Thoracic aorta (tissue), 2 donors: ENCODE data around the gene CYP46A1. TPM values are rescaled to one million over a fixed set of nuclear protein-coding genes. Genes with fewer than 3 reads are reported as not detected.

ENCODE experiments used
- ATAC-seq: fragments of 150-250 bp; one replicate; pipeline ENCODE4 v1.8.0; 2017; ENCODE audit warnings: low read depth; ENCODE audit not compliant: insufficient number of reproducible peaks, low FRiP score
- DNase-seq: peaks from one replicate; pipeline ENCODE4 v3.0.0-alpha.2; 2020; ENCODE audit warnings: low spot score
- H3K27ac ChIP-seq, 2 donors: fragments of 200-600 bp; sonication (generic); 1 replicate in 1 of 2; 2 replicates in 1 of 2; pipeline ENCODE4 v1.5.1; 2016; ENCODE audit warnings: mild to moderate bottlenecking in 2 of 2, moderate library complexity in 2 of 2
- H3K27me3 ChIP-seq: fragments of 200-600 bp; sonication (generic); replicated peaks from 2 replicates; pipeline ENCODE4 v1.6.0; 2016; ENCODE audit warnings: mild to moderate bottlenecking; ENCODE audit not compliant: insufficient read depth
- H3K36me3 ChIP-seq: fragments of 200-600 bp; sonication (generic); one replicate; pipeline ENCODE4 v1.5.1; 2016
- H3K4me1 ChIP-seq, 2 donors: fragments of 200-600 bp; sonication (generic); 1 replicate in 1 of 2; 2 replicates in 1 of 2; pipeline versions ENCODE4 v1.5.1 to v1.6.0; 2016; ENCODE audit warnings: low read depth in 2 of 2, mild to moderate bottlenecking in 1 of 2; ENCODE audit not compliant: control insufficient read depth in 1 of 2
- H3K4me3 ChIP-seq: fragments of 200-600 bp; sonication (generic); 2 replicates; pipeline ENCODE4 v1.5.1; 2016; ENCODE audit warnings: mild to moderate bottlenecking
- H3K9me3 ChIP-seq: fragments of 200-600 bp; sonication (generic); 2 replicates; pipeline ENCODE4 v1.5.1; 2016
- total RNA-seq, 2 donors: library from RNA; depleted of rRNA; stranded (reverse); fragments of >200 nt; gene quantifications; one replicate each; pipeline versions ENCODE4 v1.1.0 to v1.2.3, GENCODE V29; 2016
- TF ChIP-seq, protein P1 (sequence below): fragments of 200-600 bp; sonication (generic); IDR thresholded peaks from one replicate; pipeline ENCODE4 v1.5.1; 2019; ENCODE audit warnings: antibody characterized with exemption

Gene CYP46A1
- total RNA-seq, 2 donors from 2014 or later: 0.68 to 1.3 TPM

DNA sequence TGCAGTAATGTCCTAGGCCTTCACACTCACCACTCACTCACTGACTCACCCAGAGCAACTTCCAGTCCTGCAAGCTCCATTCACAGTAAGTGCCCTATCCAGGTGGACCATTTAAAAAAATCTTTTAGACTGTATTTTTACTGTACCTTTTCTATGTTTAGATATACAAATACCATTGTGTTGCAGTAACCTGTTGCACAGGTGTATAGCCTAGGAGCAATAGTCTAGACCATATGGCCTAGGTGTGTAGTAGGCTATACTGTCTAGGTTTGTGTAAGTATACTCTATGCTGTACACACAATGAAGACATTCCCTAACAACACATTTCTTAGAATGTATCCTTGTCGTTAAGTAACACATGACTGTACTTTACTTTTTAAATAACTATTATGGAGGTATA lies 17.2 kb downstream of the CYP46A1 start:
- DNase-seq: no peak
- TF ChIP-seq, protein P1, sequence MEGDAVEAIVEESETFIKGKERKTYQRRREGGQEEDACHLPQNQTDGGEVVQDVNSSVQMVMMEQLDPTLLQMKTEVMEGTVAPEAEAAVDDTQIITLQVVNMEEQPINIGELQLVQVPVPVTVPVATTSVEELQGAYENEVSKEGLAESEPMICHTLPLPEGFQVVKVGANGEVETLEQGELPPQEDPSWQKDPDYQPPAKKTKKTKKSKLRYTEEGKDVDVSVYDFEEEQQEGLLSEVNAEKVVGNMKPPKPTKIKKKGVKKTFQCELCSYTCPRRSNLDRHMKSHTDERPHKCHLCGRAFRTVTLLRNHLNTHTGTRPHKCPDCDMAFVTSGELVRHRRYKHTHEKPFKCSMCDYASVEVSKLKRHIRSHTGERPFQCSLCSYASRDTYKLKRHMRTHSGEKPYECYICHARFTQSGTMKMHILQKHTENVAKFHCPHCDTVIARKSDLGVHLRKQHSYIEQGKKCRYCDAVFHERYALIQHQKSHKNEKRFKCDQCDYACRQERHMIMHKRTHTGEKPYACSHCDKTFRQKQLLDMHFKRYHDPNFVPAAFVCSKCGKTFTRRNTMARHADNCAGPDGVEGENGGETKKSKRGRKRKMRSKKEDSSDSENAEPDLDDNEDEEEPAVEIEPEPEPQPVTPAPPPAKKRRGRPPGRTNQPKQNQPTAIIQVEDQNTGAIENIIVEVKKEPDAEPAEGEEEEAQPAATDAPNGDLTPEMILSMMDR: no peak
- no peak for ATAC-seq

DNA sequence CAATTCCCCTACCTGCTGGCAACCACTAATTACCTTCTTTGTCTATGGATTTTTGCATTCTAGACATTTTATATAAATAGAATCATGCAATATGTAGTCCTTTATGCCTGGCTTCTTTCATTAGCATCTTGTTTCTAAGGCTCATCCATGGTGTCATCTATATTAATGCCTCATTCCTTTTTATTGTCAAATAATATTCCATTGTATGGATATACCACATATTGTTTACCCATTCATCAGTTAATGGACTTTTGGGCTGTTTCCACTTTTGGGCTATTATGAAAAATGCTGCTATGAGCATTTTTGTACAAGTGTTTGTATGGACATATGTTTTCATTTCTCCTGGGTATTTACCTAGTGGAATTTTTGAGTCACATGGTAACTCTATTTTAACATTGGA lies 18.0 kb downstream of the CYP46A1 start:
- H3K27ac ChIP-seq: no peak overlapping the region
- no peak overlapping the region for H3K4me3 ChIP-seq
- H3K9me3 ChIP-seq: peaks cover 15% of the 10 kb centered on the region
- H3K36me3 ChIP-seq: no peaks in the 10 kb centered on the region
- TF ChIP-seq, protein P1: no peak
- DNase-seq: no peak
- no peaks in the 10 kb centered on the region for H3K27me3 ChIP-seq
- ATAC-seq: no peak
- H3K4me1 ChIP-seq: no peaks in the 10 kb centered on the region

More for the DNA sequence above, 17.2 kb downstream of the CYP46A1 start:
- Histone ChIP-seq H3K27me3 (no peaks in the 10 kb centered on the region), H3K27ac (no peak overlapping the region), H3K9me3 (peaks cover 15% of the 10 kb centered on the region), H3K4me3 (no peak overlapping the region), H3K36me3 (no peaks in the 10 kb centered on the region), H3K4me1 (no peaks in the 10 kb centered on the region)

DNA sequence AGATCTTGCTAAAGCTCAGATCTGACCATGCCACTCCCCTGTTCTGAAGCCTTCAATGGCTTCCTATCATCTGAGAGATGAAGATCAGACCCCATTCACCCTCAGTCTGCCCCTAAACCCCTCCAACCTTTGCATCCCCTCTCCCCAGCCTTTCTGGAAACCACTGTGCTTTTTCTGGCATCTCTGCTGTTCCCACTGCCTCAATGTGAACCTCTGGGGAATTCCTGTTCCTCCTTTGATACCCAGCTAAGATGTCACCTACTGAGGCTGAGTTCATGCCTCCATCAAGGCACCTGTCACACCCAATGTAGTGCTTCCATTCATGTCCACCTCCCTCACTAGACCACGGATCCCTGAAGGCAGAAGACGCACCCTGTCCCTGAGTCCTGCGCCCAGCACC lies 19.3 kb downstream of the CYP46A1 start:
- Histone ChIP-seq H3K27ac (no peak overlapping the region), H3K36me3 (no peaks in the 10 kb centered on the region), H3K27me3 (no peaks in the 10 kb centered on the region), H3K9me3 (peaks cover 15% of the 10 kb centered on the region), H3K4me1 (no peaks in the 10 kb centered on the region), H3K4me3 (no peak overlapping the region)
- TF ChIP-seq, protein P1: no peak
- no peak for ATAC-seq
- DNase-seq: no peak

DNA sequence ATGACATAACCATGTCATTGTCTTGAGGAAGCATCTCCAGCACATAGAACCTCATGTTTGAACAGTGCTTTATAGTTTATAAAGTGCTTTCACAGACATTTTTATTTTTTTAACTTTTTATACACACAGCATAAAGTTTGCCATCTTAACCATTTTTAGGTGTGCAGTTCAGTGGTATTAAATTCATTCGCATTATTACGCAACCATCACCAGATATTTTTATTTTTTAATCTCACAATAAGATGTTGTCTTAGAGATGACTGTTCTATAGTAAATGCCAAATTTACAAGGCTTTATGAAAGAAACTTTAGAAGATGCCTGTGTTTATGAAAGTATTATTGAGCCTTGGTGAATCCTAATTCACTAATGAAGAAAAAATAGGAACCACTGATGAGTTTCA lies 19.9 kb downstream of the CYP46A1 start:
- DNase-seq: no peak
- Histone ChIP-seq H3K27me3 (no peaks in the 10 kb centered on the region), H3K9me3 (peaks cover 15% of the 10 kb centered on the region), H3K27ac (no peak overlapping the region), H3K4me1 (no peaks in the 10 kb centered on the region), H3K4me3 (no peak overlapping the region), H3K36me3 (no peaks in the 10 kb centered on the region)
- TF ChIP-seq, protein P1: no peak
- ATAC-seq: no peak

DNA sequence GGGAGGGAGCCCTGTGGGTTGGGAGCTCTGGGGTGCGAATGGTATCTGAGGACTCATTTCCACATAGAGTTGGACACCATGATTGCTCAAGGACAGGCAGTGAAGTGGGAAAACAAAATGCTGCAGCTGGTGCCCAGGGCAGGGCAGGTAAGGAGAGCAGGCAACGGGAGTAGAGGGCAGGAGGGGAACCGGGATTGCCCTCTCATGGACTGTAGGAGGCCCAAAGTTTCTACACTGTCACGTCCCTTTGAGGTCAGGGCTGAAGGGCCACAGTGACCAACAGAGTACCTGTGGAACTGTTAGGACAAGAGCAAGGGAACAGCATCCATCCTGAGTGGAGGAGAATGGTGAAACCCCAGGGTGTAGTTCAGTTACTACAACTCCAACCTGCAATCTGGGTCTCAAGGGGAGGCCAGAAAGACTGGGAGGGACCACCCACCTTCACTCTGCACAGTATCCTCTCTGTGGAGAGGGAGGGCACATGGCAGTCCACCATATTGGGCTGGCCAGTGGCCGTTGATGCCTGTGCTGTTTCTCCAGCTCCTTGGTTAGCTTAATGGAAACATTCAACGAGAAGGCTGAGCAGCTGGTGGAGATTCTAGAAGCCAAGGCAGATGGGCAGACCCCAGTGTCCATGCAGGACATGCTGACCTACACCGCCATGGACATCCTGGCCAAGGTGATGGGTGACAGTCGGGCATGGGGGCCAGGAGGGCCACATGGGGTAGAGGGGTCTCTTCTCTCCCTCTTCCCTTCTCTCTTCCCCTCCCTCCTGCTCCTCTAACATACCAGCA lies 22.2 kb downstream of the CYP46A1 start:
- DNase-seq: no peak

More for the DNA sequence above, 22.2 kb downstream of the CYP46A1 start:
- no peaks in the 10 kb centered on the region for H3K27me3 ChIP-seq
- H3K27ac ChIP-seq: no peak overlapping the region
- no peaks in the 10 kb centered on the region for H3K36me3 ChIP-seq
- TF ChIP-seq, protein P1: no peak
- no peak overlapping the region for H3K4me3 ChIP-seq
- ATAC-seq: no peak
- no peaks in the 10 kb centered on the region for H3K4me1 ChIP-seq
- peaks cover 15% of the 10 kb centered on the region for H3K9me3 ChIP-seq
